Liver (tissue), 9 donors: ENCODE data around the gene DPF3. TPM values are rescaled to one million over a fixed set of nuclear protein-coding genes. Genes with fewer than 3 reads are reported as not detected.

ENCODE experiments used
- DNase-seq: peaks from one replicate; pipeline ENCODE4 v3.0.0-alpha.2; 2017; ENCODE audit warnings: low spot score
- H3K27ac ChIP-seq, 2 donors: one replicate each; pipeline ENCODE4 v1.7.0; 2013; ENCODE audit warnings: inconsistent platforms in 2 of 2, low read length in 2 of 2, control low read depth in 1 of 2, low read depth in 1 of 2, mild to moderate bottlenecking in 1 of 2
- H3K27me3 ChIP-seq, 4 donors: one replicate each; pipeline versions ENCODE4 v1.6.1 to v1.7.0; 2013; ENCODE audit warnings: low read length in 3 of 4, inconsistent platforms in 1 of 4, mild to moderate bottlenecking in 1 of 4, moderate library complexity in 1 of 4; ENCODE audit not compliant: control insufficient read depth in 4 of 4, insufficient read depth in 4 of 4
- H3K36me3 ChIP-seq, 4 donors: one replicate each; pipeline versions ENCODE4 v1.6.1 to v1.7.0; 2013; ENCODE audit warnings: low read length in 3 of 4, mild to moderate bottlenecking in 3 of 4, low read depth in 1 of 4, moderate library complexity in 1 of 4; ENCODE audit not compliant: control insufficient read depth in 4 of 4, insufficient read depth in 3 of 4
- H3K4me1 ChIP-seq, 4 donors: one replicate each; pipeline versions ENCODE4 v1.6.1 to v1.7.0; 2013; ENCODE audit warnings: low read length in 3 of 4, mild to moderate bottlenecking in 3 of 4, moderate library complexity in 1 of 4; ENCODE audit not compliant: control insufficient read depth in 4 of 4, insufficient read depth in 4 of 4
- H3K4me3 ChIP-seq, 3 donors: one replicate each; pipeline versions ENCODE4 v1.6.1 to v1.7.0; 2013; ENCODE audit warnings: low read length in 3 of 3, control low read depth in 1 of 3, low read depth in 1 of 3, mild to moderate bottlenecking in 1 of 3
- H3K9ac ChIP-seq, 2 donors: one replicate each; pipeline ENCODE4 v1.7.0; 2013; ENCODE audit warnings: low read length in 2 of 2, mild to moderate bottlenecking in 2 of 2, moderate library complexity in 2 of 2, control low read depth in 1 of 2, low read depth in 1 of 2
- H3K9me3 ChIP-seq, 4 donors: one replicate each; pipeline versions ENCODE4 v1.6.1 to v1.7.0; 2013; ENCODE audit warnings: low read length in 3 of 4; ENCODE audit not compliant: control insufficient read depth in 4 of 4
- FOXA1 ChIP-seq: IDR thresholded peaks from 2 replicates; pipeline ENCODE4 v1.6.1; 2016; ENCODE audit warnings: antibody characterized with exemption
- FOXA2 ChIP-seq: IDR thresholded peaks from 2 replicates; pipeline ENCODE4 v1.6.1; 2016; ENCODE audit warnings: antibody characterized with exemption
- HNF4A ChIP-seq, 2 donors: conservative IDR thresholded peaks; 2 replicates each; pipeline ENCODE4 v1.6.1; 2016; ENCODE audit warnings: antibody characterized with exemption in 2 of 2, mild to moderate bottlenecking in 2 of 2
- JUND ChIP-seq, 2 donors: IDR thresholded peaks; 2 replicates each; pipeline ENCODE4 v1.6.1; 2016; ENCODE audit warnings: antibody characterized with exemption in 2 of 2
- NR2F2 ChIP-seq: IDR thresholded peaks from 2 replicates; pipeline ENCODE4 v1.6.1; 2016; ENCODE audit warnings: antibody characterized with exemption
- RAD21 ChIP-seq, 2 donors: IDR thresholded peaks; 2 replicates each; pipeline ENCODE4 v1.6.1; 2016; ENCODE audit warnings: antibody characterized with exemption in 2 of 2, mild to moderate bottlenecking in 2 of 2
- YY1 ChIP-seq: IDR thresholded peaks from 2 replicates; pipeline ENCODE4 v1.6.1; 2016; ENCODE audit warnings: antibody characterized with exemption, mild to moderate bottlenecking
- WGBS: extraction: QIAGEN DNeasy Blood & Tissue Kit; methylation state at CpG from one replicate; pipeline ENCODE4 v1.1.7; 2013; 5-methylcytosine and 5-hydroxymethylcytosine counted together
- polyA plus RNA-seq, 2 donors: library from polyadenylated mRNA; stranded (reverse) in 1 of 2; unstranded in 1 of 2; fragments of 200-250 nt in 1 of 2; fragments of >200 nt in 1 of 2; fragmentation: Nextera tagmentation in 1 of 2; extraction: Ambion mirVana in 1 of 2; gene quantifications; one replicate each; pipeline versions ENCODE4 v1.2.1 to v1.2.3, GENCODE V29; 2013 to 2015
- total RNA-seq, 2 donors: library from RNA; depleted of rRNA; stranded (reverse); fragments of >200 nt; gene quantifications; one replicate each; pipeline ENCODE4 v1.2.3, GENCODE V29; 2014
- TF ChIP-seq, protein P1 (sequence below): fragments of 150-350 bp; IDR thresholded peaks from 2 replicates; pipeline ENCODE4 v1.5.1; 2017; ENCODE audit warnings: improper control_type of control experiment, low read depth, low read length; ENCODE audit not compliant: missing input control
- TF ChIP-seq, protein P2 (sequence below): IDR thresholded peaks from 2 replicates; pipeline ENCODE4 v1.6.1; 2016; ENCODE audit warnings: antibody characterized with exemption
- TF ChIP-seq, protein P3 (sequence below): IDR thresholded peaks from 2 replicates; pipeline ENCODE4 v1.6.1; 2016; ENCODE audit warnings: antibody characterized with exemption
- TF ChIP-seq, protein P4 (sequence below): IDR thresholded peaks from 2 replicates; pipeline ENCODE4 v1.6.1; 2016; ENCODE audit warnings: antibody characterized with exemption, mild to moderate bottlenecking
- donor health status: healthy.
- donor health status: healthy.
- donor health status: healthy.
- donor health status: healthy.
- donor health status: healthy.

Gene DPF3
- total and polyA plus RNA-seq, 4 donors = 1.1 to 23.2 (median 2.5) TPM

DNA sequence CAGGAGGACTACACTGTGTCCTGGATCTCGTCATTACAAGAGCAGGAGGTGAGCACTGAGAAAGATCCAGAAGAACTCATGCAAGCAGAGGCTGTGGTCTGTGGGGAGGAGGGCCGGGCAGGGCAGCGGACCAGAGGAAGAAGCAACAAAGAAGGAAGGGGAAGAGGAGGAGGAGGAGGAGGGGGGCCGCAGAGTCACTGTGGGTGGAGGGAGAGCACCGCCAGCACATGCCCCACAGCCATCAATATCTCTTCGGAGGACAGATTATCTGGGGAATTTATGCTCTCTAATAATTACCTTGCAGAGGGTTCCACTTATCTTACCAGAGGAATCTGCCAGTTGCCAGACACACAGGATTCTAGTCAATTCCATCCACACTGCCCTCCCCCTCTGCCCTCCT, 105.6 kb downstream of the DPF3 start:
- TF ChIP-seq JUND (IDR thresholded peaks at IDR 0.05) (no peak), FOXA1 (no peak), YY1 (no peak), RAD21 (IDR thresholded peaks at IDR 0.05) (no peak)
- TF ChIP-seq, protein P1, sequence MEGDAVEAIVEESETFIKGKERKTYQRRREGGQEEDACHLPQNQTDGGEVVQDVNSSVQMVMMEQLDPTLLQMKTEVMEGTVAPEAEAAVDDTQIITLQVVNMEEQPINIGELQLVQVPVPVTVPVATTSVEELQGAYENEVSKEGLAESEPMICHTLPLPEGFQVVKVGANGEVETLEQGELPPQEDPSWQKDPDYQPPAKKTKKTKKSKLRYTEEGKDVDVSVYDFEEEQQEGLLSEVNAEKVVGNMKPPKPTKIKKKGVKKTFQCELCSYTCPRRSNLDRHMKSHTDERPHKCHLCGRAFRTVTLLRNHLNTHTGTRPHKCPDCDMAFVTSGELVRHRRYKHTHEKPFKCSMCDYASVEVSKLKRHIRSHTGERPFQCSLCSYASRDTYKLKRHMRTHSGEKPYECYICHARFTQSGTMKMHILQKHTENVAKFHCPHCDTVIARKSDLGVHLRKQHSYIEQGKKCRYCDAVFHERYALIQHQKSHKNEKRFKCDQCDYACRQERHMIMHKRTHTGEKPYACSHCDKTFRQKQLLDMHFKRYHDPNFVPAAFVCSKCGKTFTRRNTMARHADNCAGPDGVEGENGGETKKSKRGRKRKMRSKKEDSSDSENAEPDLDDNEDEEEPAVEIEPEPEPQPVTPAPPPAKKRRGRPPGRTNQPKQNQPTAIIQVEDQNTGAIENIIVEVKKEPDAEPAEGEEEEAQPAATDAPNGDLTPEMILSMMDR = no peak
- TF ChIP-seq, protein P2, sequence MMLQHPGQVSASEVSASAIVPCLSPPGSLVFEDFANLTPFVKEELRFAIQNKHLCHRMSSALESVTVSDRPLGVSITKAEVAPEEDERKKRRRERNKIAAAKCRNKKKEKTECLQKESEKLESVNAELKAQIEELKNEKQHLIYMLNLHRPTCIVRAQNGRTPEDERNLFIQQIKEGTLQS = no peak
- WGBS = 75% methylated on average over 6 of the region's 6 CpGs

DNA sequence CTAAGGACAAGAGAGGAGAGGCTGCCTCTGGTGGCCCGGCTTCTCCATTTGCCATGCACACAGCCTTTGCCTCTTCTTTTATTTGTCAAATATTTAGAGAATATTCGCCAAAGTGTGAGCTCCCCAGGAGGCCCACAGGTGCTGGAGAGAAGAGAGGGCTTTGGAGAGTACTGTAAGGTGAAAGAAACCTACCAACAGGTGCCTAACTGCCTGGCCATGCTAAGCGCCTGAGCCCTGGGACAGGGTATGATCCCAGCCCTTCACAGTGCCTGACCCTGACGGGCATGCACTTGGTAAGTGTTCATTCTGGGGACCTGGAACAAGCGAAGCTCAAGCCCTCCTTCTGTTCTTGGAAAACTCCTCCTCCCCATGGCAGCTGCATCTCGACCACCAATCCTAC, 106.1 kb downstream of the DPF3 start:
- Histone ChIP-seq H3K27me3 (no peaks in the 10 kb centered on the region), H3K9ac (no peak overlapping the region), H3K9me3 (no peaks in the 10 kb centered on the region), H3K36me3 (no peaks in the 10 kb centered on the region), H3K4me3 (no peak overlapping the region), H3K4me1 (peaks cover 0 to 14% (median 6%) of the 10 kb centered on the region in 4 donors), H3K27ac (no peak overlapping the region)
- TF ChIP-seq NR2F2 (no peak), YY1 (no peak), FOXA2 (no peak), HNF4A (conservative IDR thresholded peaks at IDR 0.05) (no peak)
- TF ChIP-seq, protein P3, sequence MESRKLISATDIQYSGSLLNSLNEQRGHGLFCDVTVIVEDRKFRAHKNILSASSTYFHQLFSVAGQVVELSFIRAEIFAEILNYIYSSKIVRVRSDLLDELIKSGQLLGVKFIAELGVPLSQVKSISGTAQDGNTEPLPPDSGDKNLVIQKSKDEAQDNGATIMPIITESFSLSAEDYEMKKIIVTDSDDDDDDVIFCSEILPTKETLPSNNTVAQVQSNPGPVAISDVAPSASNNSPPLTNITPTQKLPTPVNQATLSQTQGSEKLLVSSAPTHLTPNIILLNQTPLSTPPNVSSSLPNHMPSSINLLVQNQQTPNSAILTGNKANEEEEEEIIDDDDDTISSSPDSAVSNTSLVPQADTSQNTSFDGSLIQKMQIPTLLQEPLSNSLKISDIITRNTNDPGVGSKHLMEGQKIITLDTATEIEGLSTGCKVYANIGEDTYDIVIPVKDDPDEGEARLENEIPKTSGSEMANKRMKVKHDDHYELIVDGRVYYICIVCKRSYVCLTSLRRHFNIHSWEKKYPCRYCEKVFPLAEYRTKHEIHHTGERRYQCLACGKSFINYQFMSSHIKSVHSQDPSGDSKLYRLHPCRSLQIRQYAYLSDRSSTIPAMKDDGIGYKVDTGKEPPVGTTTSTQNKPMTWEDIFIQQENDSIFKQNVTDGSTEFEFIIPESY = no peak
- TF ChIP-seq, protein P4, sequence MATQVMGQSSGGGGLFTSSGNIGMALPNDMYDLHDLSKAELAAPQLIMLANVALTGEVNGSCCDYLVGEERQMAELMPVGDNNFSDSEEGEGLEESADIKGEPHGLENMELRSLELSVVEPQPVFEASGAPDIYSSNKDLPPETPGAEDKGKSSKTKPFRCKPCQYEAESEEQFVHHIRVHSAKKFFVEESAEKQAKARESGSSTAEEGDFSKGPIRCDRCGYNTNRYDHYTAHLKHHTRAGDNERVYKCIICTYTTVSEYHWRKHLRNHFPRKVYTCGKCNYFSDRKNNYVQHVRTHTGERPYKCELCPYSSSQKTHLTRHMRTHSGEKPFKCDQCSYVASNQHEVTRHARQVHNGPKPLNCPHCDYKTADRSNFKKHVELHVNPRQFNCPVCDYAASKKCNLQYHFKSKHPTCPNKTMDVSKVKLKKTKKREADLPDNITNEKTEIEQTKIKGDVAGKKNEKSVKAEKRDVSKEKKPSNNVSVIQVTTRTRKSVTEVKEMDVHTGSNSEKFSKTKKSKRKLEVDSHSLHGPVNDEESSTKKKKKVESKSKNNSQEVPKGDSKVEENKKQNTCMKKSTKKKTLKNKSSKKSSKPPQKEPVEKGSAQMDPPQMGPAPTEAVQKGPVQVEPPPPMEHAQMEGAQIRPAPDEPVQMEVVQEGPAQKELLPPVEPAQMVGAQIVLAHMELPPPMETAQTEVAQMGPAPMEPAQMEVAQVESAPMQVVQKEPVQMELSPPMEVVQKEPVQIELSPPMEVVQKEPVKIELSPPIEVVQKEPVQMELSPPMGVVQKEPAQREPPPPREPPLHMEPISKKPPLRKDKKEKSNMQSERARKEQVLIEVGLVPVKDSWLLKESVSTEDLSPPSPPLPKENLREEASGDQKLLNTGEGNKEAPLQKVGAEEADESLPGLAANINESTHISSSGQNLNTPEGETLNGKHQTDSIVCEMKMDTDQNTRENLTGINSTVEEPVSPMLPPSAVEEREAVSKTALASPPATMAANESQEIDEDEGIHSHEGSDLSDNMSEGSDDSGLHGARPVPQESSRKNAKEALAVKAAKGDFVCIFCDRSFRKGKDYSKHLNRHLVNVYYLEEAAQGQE = no peak
- TF ChIP-seq, protein P2 = no peak
- 93% methylated on average over 6 of the region's 6 CpGs for WGBS
- no peak for DNase-seq

More for the DNA sequence above, 105.6 kb downstream of the DPF3 start:
- Histone ChIP-seq H3K27me3 (no peaks in the 10 kb centered on the region), H3K4me3 (no peak overlapping the region), H3K27ac (no peak overlapping the region), H3K9ac (no peak overlapping the region), H3K4me1 (peaks cover 0 to 14% (median 7%) of the 10 kb centered on the region in 4 donors), H3K36me3 (no peaks in the 10 kb centered on the region), H3K9me3 (no peaks in the 10 kb centered on the region)
- no peak for DNase-seq
